ENCODE measurements around the gene SNX1.
"Not testable (repeated sequence)": the region's sequence is repeated elsewhere in the genome, so short reads cannot be mapped to it uniquely, and the experiment has no call there.

Gene SNX1

GRCh38 chr15:64100958-64101357 is 5.2 kb downstream of the SNX1 start:
- TF ChIP-seq CTCF (IDR thresholded peaks at IDR 0.05; ENCODE audit: low read depth, low read length) (no peak), POLR2A (IDR thresholded peaks at IDR 0.05; ENCODE audit: extremely low read depth, insufficient read length) (no peak), MAX (IDR thresholded peaks at IDR 0.05; ENCODE audit: low read depth, low read length) (no peak), MYC (IDR thresholded peaks at IDR 0.05; ENCODE audit: low read depth, low read length) (no peak)
- peak; percentile 49 for DNase-seq (ENCODE audit: low read depth)
- no peak overlapping the region for H3K4me3 ChIP-seq (ENCODE audit: low read depth, low read length)

GRCh38 chr15:64102497-64102896 is 6.7 kb downstream of the SNX1 start:
- no peak overlapping the region for H3K4me3 ChIP-seq (ENCODE audit: low read depth, low read length)
- DNase-seq (ENCODE audit: low read depth): no peak
- TF ChIP-seq MYC (IDR thresholded peaks at IDR 0.05; ENCODE audit: low read depth, low read length) (no peak), MAX (IDR thresholded peaks at IDR 0.05; ENCODE audit: low read depth, low read length) (no peak), CTCF (IDR thresholded peaks at IDR 0.05; ENCODE audit: low read depth, low read length) (no peak)

GRCh38 chr15:64105113-64105704 is 9.4 kb downstream of the SNX1 start:
- TF ChIP-seq MYC (IDR thresholded peaks at IDR 0.05; ENCODE audit: low read depth, low read length) (0 out of 2 replicates have a peak, but pooled peaks have one; percentile 40), CTCF (IDR thresholded peaks at IDR 0.05; ENCODE audit: low read depth, low read length) (no peak), MAX (IDR thresholded peaks at IDR 0.05; ENCODE audit: low read depth, low read length) (peak; percentile 79)
- H3K4me3 ChIP-seq (ENCODE audit: low read depth, low read length): no peak overlapping the region
- DNase-seq (ENCODE audit: low read depth): peak; percentile 44

- no peak for TF ChIP-seq CTCF (IDR thresholded peaks at IDR 0.05; ENCODE audit: low read depth, low read length)
- no peak for TF ChIP-seq MYC (IDR thresholded peaks at IDR 0.05; ENCODE audit: low read depth, low read length)
- TF ChIP-seq MAX (IDR thresholded peaks at IDR 0.05; ENCODE audit: low read depth, low read length): no peak
- TF ChIP-seq POLR2A (IDR thresholded peaks at IDR 0.05; ENCODE audit: extremely low read depth, insufficient read length): no peak
- no peak overlapping the region for H3K4me3 ChIP-seq (ENCODE audit: low read depth, low read length)
Measured at GRCh38 chr15:64107337-64107736, 11.6 kb downstream of the SNX1 start.

GRCh38 chr15:64110108-64110701 is 14.4 kb downstream of the SNX1 start:
- not testable (repeated sequence) for H3K4me3 ChIP-seq (ENCODE audit: low read depth, low read length); DNase-seq (ENCODE audit: low read depth)

More at GRCh38 chr15:64107337-64107736, 11.6 kb downstream of the SNX1 start:
- DNase-seq (ENCODE audit: low read depth): no peak

- no peak overlapping the region for H3K4me3 ChIP-seq (ENCODE audit: low read depth, low read length)
- DNase-seq (ENCODE audit: low read depth): no peak
- TF ChIP-seq MYC (IDR thresholded peaks at IDR 0.05; ENCODE audit: low read depth, low read length) (no peak), CTCF (IDR thresholded peaks at IDR 0.05; ENCODE audit: low read depth, low read length) (no peak), POLR2A (IDR thresholded peaks at IDR 0.05; ENCODE audit: extremely low read depth, insufficient read length) (no peak), MAX (IDR thresholded peaks at IDR 0.05; ENCODE audit: low read depth, low read length) (no peak)
Measured at GRCh38 chr15:64110950-64111678, 15.3 kb downstream of the SNX1 start.
